H9 (cell line): ENCODE results near the gene ITGA7. TPM values are rescaled to one million over a fixed set of nuclear protein-coding genes. Genes with fewer than 3 reads are reported as not detected.

Source experiments
- DNase-seq: peaks from one replicate; pipeline ENCODE4 v3.0.0-alpha.2; 2017
- H2AFZ ChIP-seq: one replicate; pipeline ENCODE4 v1.6.1; 2013; ENCODE audit warnings: mild to moderate bottlenecking, low read length, control low read depth, moderate library complexity
- H2AK5ac ChIP-seq: 2 replicates; pipeline ENCODE4 v1.6.1; 2013; ENCODE audit warnings: low read length, control low read depth, mixed read lengths; ENCODE audit not compliant: insufficient read length
- H2BK120ac ChIP-seq: one replicate; pipeline ENCODE4 v1.6.1; 2013; ENCODE audit warnings: low read depth, mild to moderate bottlenecking, low read length, control low read depth, inconsistent platforms; ENCODE audit not compliant: poor library complexity, severe bottlenecking
- H2BK12ac ChIP-seq: 2 replicates; pipeline ENCODE4 v1.6.1; 2013; ENCODE audit warnings: low read length, control low read depth, mixed read lengths, low read depth; ENCODE audit not compliant: insufficient read length
- H2BK15ac ChIP-seq: 2 replicates; pipeline ENCODE4 v1.6.1; 2013; ENCODE audit warnings: low read depth, low read length, control low read depth
- H2BK20ac ChIP-seq: one replicate; pipeline ENCODE4 v1.6.1; 2013; ENCODE audit warnings: low read depth, mild to moderate bottlenecking, low read length, control low read depth, inconsistent platforms; ENCODE audit not compliant: poor library complexity, severe bottlenecking
- H2BK5ac ChIP-seq: 2 replicates; pipeline ENCODE4 v1.6.1; 2013; ENCODE audit warnings: low read length, control low read depth, mixed read lengths; ENCODE audit not compliant: insufficient read length
- H3K14ac ChIP-seq: 2 replicates; pipeline ENCODE4 v1.6.1; 2013; ENCODE audit warnings: low read length, control low read depth; ENCODE audit not compliant: insufficient read depth
- H3K18ac ChIP-seq: 2 replicates; pipeline ENCODE4 v1.6.1; 2013; ENCODE audit warnings: low read depth, mild to moderate bottlenecking, mixed read lengths, low read length, control low read depth; ENCODE audit not compliant: insufficient read length
- H3K23ac ChIP-seq: 2 replicates; pipeline ENCODE4 v1.6.1; 2013; ENCODE audit warnings: low read length, control low read depth, mixed read lengths, low read depth; ENCODE audit not compliant: insufficient read length
- H3K23me2 ChIP-seq: 2 replicates; pipeline ENCODE4 v1.6.1; 2013; ENCODE audit warnings: low read depth, mild to moderate bottlenecking, mixed read lengths, low read length, control low read depth; ENCODE audit not compliant: insufficient read length, poor library complexity, severe bottlenecking
- H3K27ac ChIP-seq: 2 replicates; pipeline ENCODE4 v1.5.1; 2013; ENCODE audit warnings: low read length, control low read depth, mixed read lengths, low read depth; ENCODE audit not compliant: insufficient read length
- H3K27me3 ChIP-seq: 2 replicates; pipeline ENCODE4 v1.6.1; 2013; ENCODE audit warnings: low read length, control low read depth, inconsistent platforms; ENCODE audit not compliant: insufficient read depth
- H3K4ac ChIP-seq: 2 replicates; pipeline ENCODE4 v1.6.1; 2013; ENCODE audit warnings: low read depth, mild to moderate bottlenecking, control low read depth, inconsistent platforms, low read length, moderate library complexity
- H3K4me1 ChIP-seq: 2 replicates; pipeline ENCODE4 v1.6.1; 2013; ENCODE audit warnings: low read length, control low read depth, inconsistent platforms; ENCODE audit not compliant: insufficient read depth
- H3K4me2 ChIP-seq: 2 replicates; pipeline ENCODE4 v1.6.1; 2013; ENCODE audit warnings: low read length, control low read depth, mixed read lengths; ENCODE audit not compliant: insufficient read length, insufficient read depth
- H3K56ac ChIP-seq: 2 replicates; pipeline ENCODE4 v1.6.1; 2013; ENCODE audit warnings: low read depth, mild to moderate bottlenecking, mixed read lengths, low read length, control low read depth; ENCODE audit not compliant: insufficient read length
- H3K79me1 ChIP-seq: 2 replicates; pipeline ENCODE4 v1.6.1; 2013; ENCODE audit warnings: low read depth, mild to moderate bottlenecking, moderate library complexity, low read length, control low read depth, inconsistent platforms; ENCODE audit not compliant: insufficient read depth, poor library complexity, severe bottlenecking
- H3K79me2 ChIP-seq: 2 replicates; pipeline ENCODE4 v1.6.1; 2013; ENCODE audit warnings: low read length, control low read depth, inconsistent platforms; ENCODE audit not compliant: insufficient read depth
- H3K9ac ChIP-seq: 2 replicates; pipeline ENCODE4 v1.6.1; 2013; ENCODE audit warnings: low read length, control low read depth, mixed read lengths; ENCODE audit not compliant: insufficient read length; ENCODE audit errors: extremely low read depth
- H3K9me3 ChIP-seq: one replicate; pipeline ENCODE4 v1.6.1; 2013; ENCODE audit warnings: low read depth, low read length, inconsistent platforms; ENCODE audit not compliant: control insufficient read depth
- H3T11ph ChIP-seq: one replicate; pipeline ENCODE4 v1.6.1; 2013; ENCODE audit warnings: mild to moderate bottlenecking, low read length, control low read depth, inconsistent platforms
- H4K20me1 ChIP-seq: one replicate; pipeline ENCODE4 v1.6.1; 2013; ENCODE audit not compliant: control insufficient read depth, insufficient read length, insufficient read depth
- H4K5ac ChIP-seq: 2 replicates; pipeline ENCODE4 v1.6.1; 2013; ENCODE audit warnings: low read depth, mild to moderate bottlenecking, mixed read lengths, low read length, control low read depth; ENCODE audit not compliant: insufficient read length
- H4K8ac ChIP-seq: replicated peaks from 2 replicates; pipeline ENCODE4 v1.6.1; 2013; ENCODE audit warnings: low read length, control low read depth, mixed read lengths, low read depth; ENCODE audit not compliant: insufficient read length
- H4K91ac ChIP-seq: 2 replicates; pipeline ENCODE4 v1.6.1; 2013; ENCODE audit warnings: low read depth, mild to moderate bottlenecking, moderate library complexity, mixed read lengths, low read length, control low read depth; ENCODE audit not compliant: insufficient read length
- H3K27ac Mint-ChIP-seq, 3 experiments: 2 replicates in 2 of 3; 3 replicates in 1 of 3; pipeline ENCODE4 v1.8.0; 2020 to 2021; ENCODE audit warnings: mixed read lengths in 3 of 3, mild to moderate bottlenecking in 1 of 3, moderate library complexity in 1 of 3
- H3K27me3 Mint-ChIP-seq: 2 replicates; pipeline ENCODE4 v1.8.0; 2021; ENCODE audit warnings: low read depth, mild to moderate bottlenecking, moderate library complexity, mixed read lengths
- H3K36me3 Mint-ChIP-seq, 3 experiments: 2 replicates in 2 of 3; 3 replicates in 1 of 3; pipeline ENCODE4 v1.8.0; 2020 to 2021; ENCODE audit warnings: low read depth in 3 of 3, mixed read lengths in 3 of 3; ENCODE audit not compliant: insufficient read depth in 1 of 3
- H3K4me1 Mint-ChIP-seq, 2 experiments: 2 replicates each; pipeline ENCODE4 v1.8.0; 2020; ENCODE audit warnings: mixed read lengths in 2 of 2
- H3K4me3 Mint-ChIP-seq, 2 experiments: 2 replicates in 1 of 2; 3 replicates in 1 of 2; pipeline ENCODE4 v1.8.0; 2020 to 2021; ENCODE audit warnings: mild to moderate bottlenecking in 2 of 2, mixed read lengths in 2 of 2, moderate library complexity in 1 of 2
- H3K9me3 Mint-ChIP-seq, 2 experiments: 2 replicates in 1 of 2; 3 replicates in 1 of 2; pipeline ENCODE4 v1.8.0; 2020; ENCODE audit warnings: mild to moderate bottlenecking in 2 of 2, mixed read lengths in 2 of 2, moderate library complexity in 1 of 2
- WGBS: extraction: QIAGEN DNeasy Blood & Tissue Kit; methylation state at CpG from one replicate; pipeline ENCODE4 v1.1.7; 2013; ENCODE audit warnings: missing lambda C conversion rate, low lambda C conversion rate, mixed read lengths; ENCODE audit not compliant: insufficient read length; ENCODE audit errors: extremely low coverage; 5-methylcytosine and 5-hydroxymethylcytosine counted together
- total RNA-seq: library from RNA; stranded (reverse); gene quantifications from 2 replicates; pipeline ENCODE4 v1.2.1, GENCODE V29; 2021
- TF ChIP-seq, protein P1 (sequence below): fragments of 200-600 bp; sonication (generic); conservative IDR thresholded peaks from 3 replicates; pipeline ENCODE4 v1.8.0; 2021; ENCODE audit warnings: antibody characterized with exemption, mild to moderate bottlenecking

The ITGA7 gene
- total RNA-seq, 1 experiment from 2014 or later, result 119 TPM

DNA sequence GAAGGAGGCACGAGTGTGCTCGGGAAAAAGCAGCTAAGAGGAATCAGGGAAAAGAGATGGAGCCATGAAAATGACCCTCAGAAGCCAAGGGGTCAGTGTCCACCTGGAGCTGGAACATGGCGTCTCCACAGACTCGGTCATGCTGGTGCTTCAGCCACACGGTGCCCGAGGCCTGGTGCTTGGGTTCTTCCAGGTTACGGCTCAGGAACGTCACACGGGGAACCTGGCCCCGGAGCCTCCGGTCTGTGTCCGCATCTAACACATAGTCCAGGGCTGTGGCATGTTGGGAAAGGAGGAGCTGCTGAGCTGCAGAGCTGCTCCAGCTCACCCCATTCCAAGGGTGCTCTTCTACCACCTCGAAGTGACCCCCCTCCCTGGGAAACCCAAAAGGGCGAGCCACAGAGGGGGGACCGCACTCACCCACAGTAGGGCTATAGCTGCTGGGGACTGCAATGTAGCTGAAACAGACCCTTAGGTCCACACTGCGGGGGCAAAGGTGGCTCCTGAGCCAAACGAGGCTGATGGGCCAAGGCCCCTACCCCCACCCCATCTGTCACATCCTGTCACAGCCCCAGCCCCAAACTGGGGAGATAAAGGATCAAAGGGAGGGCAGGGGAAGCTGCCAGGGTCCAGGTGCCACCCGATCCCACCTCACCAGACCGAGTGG is 10.8 kb downstream of the ITGA7 start:
- TF ChIP-seq, protein P1, sequence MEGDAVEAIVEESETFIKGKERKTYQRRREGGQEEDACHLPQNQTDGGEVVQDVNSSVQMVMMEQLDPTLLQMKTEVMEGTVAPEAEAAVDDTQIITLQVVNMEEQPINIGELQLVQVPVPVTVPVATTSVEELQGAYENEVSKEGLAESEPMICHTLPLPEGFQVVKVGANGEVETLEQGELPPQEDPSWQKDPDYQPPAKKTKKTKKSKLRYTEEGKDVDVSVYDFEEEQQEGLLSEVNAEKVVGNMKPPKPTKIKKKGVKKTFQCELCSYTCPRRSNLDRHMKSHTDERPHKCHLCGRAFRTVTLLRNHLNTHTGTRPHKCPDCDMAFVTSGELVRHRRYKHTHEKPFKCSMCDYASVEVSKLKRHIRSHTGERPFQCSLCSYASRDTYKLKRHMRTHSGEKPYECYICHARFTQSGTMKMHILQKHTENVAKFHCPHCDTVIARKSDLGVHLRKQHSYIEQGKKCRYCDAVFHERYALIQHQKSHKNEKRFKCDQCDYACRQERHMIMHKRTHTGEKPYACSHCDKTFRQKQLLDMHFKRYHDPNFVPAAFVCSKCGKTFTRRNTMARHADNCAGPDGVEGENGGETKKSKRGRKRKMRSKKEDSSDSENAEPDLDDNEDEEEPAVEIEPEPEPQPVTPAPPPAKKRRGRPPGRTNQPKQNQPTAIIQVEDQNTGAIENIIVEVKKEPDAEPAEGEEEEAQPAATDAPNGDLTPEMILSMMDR, result no peak
- H3K9me3 ChIP-seq, result no peaks in the 10 kb centered on the region
- H3K23me2 ChIP-seq, result no peaks in the 10 kb centered on the region
- Mint-ChIP-seq H3K36me3 (peaks cover 26 to 51% (median 47%) of the 10 kb centered on the region in 3 experiments), H3K4me1 (no peaks in the 10 kb centered on the region), H3K27me3 (no peaks in the 10 kb centered on the region), H3K27ac (no peak overlapping the region), H3K9me3 (no peaks in the 10 kb centered on the region), H3K4me3 (no peak overlapping the region)
- no CpG with 5 or more reads among the region's 19 CpGs for WGBS
- no peaks in the 10 kb centered on the region for H3K4me1 ChIP-seq
- no peak overlapping the region for H2AK5ac ChIP-seq
- no peaks in the 10 kb centered on the region for H4K20me1 ChIP-seq
- H2BK15ac ChIP-seq, result no peak overlapping the region
- no peak overlapping the region for H3T11ph ChIP-seq
- H2BK120ac ChIP-seq, result no peak overlapping the region
- no peak for DNase-seq
- H4K91ac ChIP-seq, result no peak overlapping the region
- H2BK20ac ChIP-seq, result no peak overlapping the region
- no peak overlapping the region for H3K4ac ChIP-seq
- no peak overlapping the region for H3K4me2 ChIP-seq
- no peak overlapping the region for H3K27ac ChIP-seq
- H3K9ac ChIP-seq, result no peak overlapping the region
- H2BK5ac ChIP-seq, result no peak overlapping the region
- no peaks in the 10 kb centered on the region; the same call in 1 of the 2 replicates for H3K27me3 ChIP-seq
- H2AFZ ChIP-seq, result no peak overlapping the region
- H3K18ac ChIP-seq, result no peak overlapping the region
- no peak overlapping the region for H3K56ac ChIP-seq
- no peak overlapping the region for H4K5ac ChIP-seq
- no peak overlapping the region for H4K8ac ChIP-seq
- H2BK12ac ChIP-seq, result no peak overlapping the region
- H3K23ac ChIP-seq, result no peak overlapping the region
- no peak overlapping the region for H3K14ac ChIP-seq
- no peaks in the 10 kb centered on the region for H3K79me1 ChIP-seq
- no peaks in the 10 kb centered on the region for H3K79me2 ChIP-seq
